WTC11 (cell line): Measurements from ENCODE around the gene C8B. TPM values are rescaled to one million over a fixed set of nuclear protein-coding genes. Genes with fewer than 3 reads are reported as not detected.

Source experiments
- ATAC-seq: fragments of 200-7000 bp; cut with Tn5 transposase; 2 replicates; pipeline ENCODE4 v1.10.0; 2021; ENCODE audit warnings: mild to moderate bottlenecking, moderate library complexity
- CTCF ChIA-PET: fragments of 300-600 bp; sonication (Branson Sonifier 250); formaldehyde crosslinking; loops from one replicate; lab custom pipeline; 2021; ENCODE audit warnings: antibody characterized with exemption; lab: Charles Lee
- POLR2A ChIA-PET: fragments of 350-600 bp; sonication (Branson Sonifier 250); formaldehyde crosslinking; loops from one replicate; lab custom pipeline; 2021; ENCODE audit warnings: antibody characterized with exemption; lab: Charles Lee
- DNase-seq: peaks from one replicate; pipeline ENCODE4 v3.0.0; 2021; ENCODE audit warnings: low spot score
- H3K27ac Mint-ChIP-seq: 2 replicates; pipeline ENCODE4 v1.8.0; 2021; ENCODE audit warnings: mixed read lengths
- H3K27me3 Mint-ChIP-seq: 2 replicates; pipeline ENCODE4 v1.8.0; 2021; ENCODE audit warnings: low read depth, mild to moderate bottlenecking, moderate library complexity, mixed read lengths
- H3K36me3 Mint-ChIP-seq: 2 replicates; pipeline ENCODE4 v1.8.0; 2021; ENCODE audit warnings: mixed read lengths
- H3K4me1 Mint-ChIP-seq: 2 replicates; pipeline ENCODE4 v1.8.0; 2022; ENCODE audit warnings: mixed read lengths
- H3K4me3 Mint-ChIP-seq: 2 replicates; pipeline ENCODE4 v1.8.0; 2021; ENCODE audit warnings: mild to moderate bottlenecking, moderate library complexity, mixed read lengths
- H3K9me3 Mint-ChIP-seq: 2 replicates; pipeline ENCODE4 v1.8.0; 2021; ENCODE audit warnings: mixed read lengths
- CTCF ChIP-seq: fragments of 200-600 bp; IDR thresholded peaks from 2 replicates; pipeline ENCODE4 v1.8.0; 2022; ENCODE audit warnings: antibody characterized with exemption
- E2F5 ChIP-seq: sonication (generic); formaldehyde crosslinking; IDR thresholded peaks from 2 replicates; pipeline ENCODE4 v1.8.1; 2022; ENCODE audit warnings: mild to moderate bottlenecking, moderate library complexity, missing genetic modification reagents
- ELF4 ChIP-seq: sonication (generic); formaldehyde crosslinking; IDR thresholded peaks from 2 replicates; pipeline ENCODE4 v1.8.1; 2022; ENCODE audit warnings: low read depth, mild to moderate bottlenecking, moderate library complexity, missing genetic modification reagents
- EMX1 ChIP-seq: fragments of 250-450 bp; sonication (Bioruptor Pico); IDR thresholded peaks from 2 replicates; pipeline ENCODE4 v1.8.0; 2021; ENCODE audit warnings: mild to moderate bottlenecking
- ETV6 ChIP-seq: sonication (generic); formaldehyde crosslinking; IDR thresholded peaks from 2 replicates; pipeline ENCODE4 v1.8.1; 2022; ENCODE audit warnings: mild to moderate bottlenecking, missing genetic modification reagents
- FOXK1 ChIP-seq: sonication (generic); formaldehyde crosslinking; IDR thresholded peaks from 2 replicates; pipeline ENCODE4 v1.8.0; 2022; ENCODE audit warnings: mild to moderate bottlenecking, moderate library complexity, missing genetic modification reagents
- GABPB1 ChIP-seq: sonication (generic); formaldehyde crosslinking; IDR thresholded peaks from 2 replicates; pipeline ENCODE4 v1.8.1; 2023; ENCODE audit warnings: mild to moderate bottlenecking, missing genetic modification reagents
- HMGXB4 ChIP-seq: sonication (generic); formaldehyde crosslinking; IDR thresholded peaks from 2 replicates; pipeline ENCODE4 v1.8.1; 2023; ENCODE audit warnings: mild to moderate bottlenecking, moderate library complexity, missing genetic modification reagents
- JUN ChIP-seq: sonication (generic); formaldehyde crosslinking; IDR thresholded peaks from 2 replicates; pipeline ENCODE4 v1.8.0; 2023; ENCODE audit warnings: mild to moderate bottlenecking, missing genetic modification reagents
- KAT7 ChIP-seq: sonication (generic); formaldehyde crosslinking; IDR thresholded peaks from 2 replicates; pipeline ENCODE4 v1.8.1; 2023; ENCODE audit warnings: missing genetic modification reagents, mild to moderate bottlenecking, borderline replicate concordance
- MAX ChIP-seq: sonication (generic); formaldehyde crosslinking; IDR thresholded peaks from 2 replicates; pipeline ENCODE4 v1.8.0; 2022; ENCODE audit warnings: mild to moderate bottlenecking, missing genetic modification reagents
- MYBL2 ChIP-seq: sonication (generic); formaldehyde crosslinking; IDR thresholded peaks from 2 replicates; pipeline ENCODE4 v1.8.1; 2023; ENCODE audit warnings: mild to moderate bottlenecking, moderate library complexity, missing genetic modification reagents
- NFATC4 ChIP-seq: fragments of 250-450 bp; sonication (Bioruptor Pico); IDR thresholded peaks from 2 replicates; pipeline ENCODE4 v1.9.0; 2021; ENCODE audit warnings: mild to moderate bottlenecking
- NFYB ChIP-seq: sonication (generic); formaldehyde crosslinking; conservative IDR thresholded peaks from 2 replicates; pipeline ENCODE4 v1.8.0; 2022; ENCODE audit warnings: low read depth, missing genetic modification reagents
- NR3C1 ChIP-seq: sonication (generic); formaldehyde crosslinking; conservative IDR thresholded peaks from 2 replicates; pipeline ENCODE4 v1.8.1; 2023; ENCODE audit warnings: low read depth, mild to moderate bottlenecking, missing genetic modification reagents
- OVOL2 ChIP-seq: fragments of 250-450 bp; sonication (Bioruptor Pico); IDR thresholded peaks from 2 replicates; pipeline ENCODE4 v1.9.0; 2021; ENCODE audit warnings: mild to moderate bottlenecking, borderline replicate concordance
- PREB ChIP-seq: sonication (generic); formaldehyde crosslinking; IDR thresholded peaks from 2 replicates; pipeline ENCODE4 v1.8.1; 2022; ENCODE audit warnings: mild to moderate bottlenecking, missing genetic modification reagents, moderate library complexity, borderline replicate concordance
- RELA ChIP-seq: sonication (generic); formaldehyde crosslinking; IDR thresholded peaks from 2 replicates; pipeline ENCODE4 v1.8.1; 2022; ENCODE audit warnings: missing genetic modification reagents, mild to moderate bottlenecking, borderline replicate concordance
- RORB ChIP-seq: fragments of 250-450 bp; sonication (Bioruptor Pico); IDR thresholded peaks from 2 replicates; pipeline ENCODE4 v1.9.0; 2021; ENCODE audit warnings: mild to moderate bottlenecking
- SMAD3 ChIP-seq: sonication (generic); formaldehyde crosslinking; IDR thresholded peaks from 2 replicates; pipeline ENCODE4 v1.8.0; 2022; ENCODE audit warnings: missing genetic modification reagents, mild to moderate bottlenecking, borderline replicate concordance
- TCF7 ChIP-seq: sonication (generic); formaldehyde crosslinking; IDR thresholded peaks from 2 replicates; pipeline ENCODE4 v1.8.0; 2022; ENCODE audit warnings: mild to moderate bottlenecking, low read depth, missing genetic modification reagents, moderate library complexity
- TEAD4 ChIP-seq: sonication (generic); formaldehyde crosslinking; IDR thresholded peaks from 2 replicates; pipeline ENCODE4 v1.8.0; 2022; ENCODE audit warnings: mild to moderate bottlenecking, missing genetic modification reagents
- ZMAT4 ChIP-seq: fragments of 250-450 bp; sonication (Bioruptor Pico); IDR thresholded peaks from 2 replicates; pipeline ENCODE4 v1.9.0; 2021; ENCODE audit warnings: mild to moderate bottlenecking
- ZNF396 ChIP-seq: fragments of 250-450 bp; sonication (Bioruptor Pico); IDR thresholded peaks from 2 replicates; pipeline ENCODE4 v1.8.0; 2021; ENCODE audit warnings: mild to moderate bottlenecking, moderate library complexity, borderline replicate concordance
- ZNF416 ChIP-seq: fragments of 250-450 bp; sonication (Bioruptor Pico); IDR thresholded peaks from 2 replicates; pipeline ENCODE4 v1.9.0; 2021; ENCODE audit warnings: mild to moderate bottlenecking, inconsistent platforms
- total RNA-seq: library from RNA; stranded (reverse); gene quantifications from 3 replicates; pipeline ENCODE4 v1.2.3, GENCODE V29; 2021

Gene C8B
- total RNA-seq, 1 experiment from 2014 or later, result 0.46 TPM

- Mint-ChIP-seq H3K36me3 (no peaks in the 10 kb centered on the region), H3K27ac (no peak overlapping the region)
- CTCF ChIA-PET, result no interaction called here
These were observed 62.0 kb downstream of the C8B start for GRCh38 chr1:56903778-56904177.

GRCh38 chr1:56901716-56902115 is 64.1 kb downstream of the C8B start:
- CTCF ChIA-PET, result no interaction called here
- ATAC-seq (no peak), DNase-seq (no peak)
- Mint-ChIP-seq H3K27ac (no peak overlapping the region), H3K9me3 (no peaks in the 10 kb centered on the region), H3K4me1 (no peaks in the 10 kb centered on the region), H3K36me3 (no peaks in the 10 kb centered on the region), H3K4me3 (no peak overlapping the region), H3K27me3 (no peaks in the 10 kb centered on the region)
- TF ChIP-seq TEAD4, result no peak
- TF ChIP-seq EMX1 (CRISPR knock-in tag), result no peak
- TF ChIP-seq RORB (CRISPR knock-in tag), result no peak
- TF ChIP-seq FOXK1 (CRISPR knock-in tag), result no peak
- no peak for TF ChIP-seq ZMAT4
- no peak for TF ChIP-seq OVOL2
- TF ChIP-seq PREB, result no peak
- no peak for TF ChIP-seq E2F5 (CRISPR knock-in tag)
- no peak for TF ChIP-seq GABPB1
- POLR2A ChIA-PET, result no interaction called here

More at GRCh38 chr1:56903778-56904177, 62.0 kb downstream of the C8B start:
- Mint-ChIP-seq H3K4me3 (no peak overlapping the region), H3K27me3 (no peaks in the 10 kb centered on the region; the same call in 1 of the 2 replicates), H3K4me1 (no peaks in the 10 kb centered on the region), H3K9me3 (no peaks in the 10 kb centered on the region)
- DNase-seq (no peak), ATAC-seq (no peak)
- TF ChIP-seq MAX (CRISPR knock-in tag), result no peak
- POLR2A ChIA-PET, result no interaction called here

- no peak for DNase-seq
- H3K27ac Mint-ChIP-seq, result no peak overlapping the region
- no peaks in the 10 kb centered on the region for H3K4me1 Mint-ChIP-seq
- H3K36me3 Mint-ChIP-seq, result no peaks in the 10 kb centered on the region
- no peaks in the 10 kb centered on the region for H3K27me3 Mint-ChIP-seq
- no peak overlapping the region for H3K4me3 Mint-ChIP-seq
- ATAC-seq, result no peak
- ChIA-PET CTCF (no interaction called here), POLR2A (no interaction called here)
- no peaks in the 10 kb centered on the region for H3K9me3 Mint-ChIP-seq
- TF ChIP-seq NR3C1 (CRISPR knock-in tag) (no peak), ELF4 (CRISPR knock-in tag) (no peak), ZNF416 (CRISPR knock-in tag) (no peak), NFATC4 (CRISPR knock-in tag) (no peak), MYBL2 (no peak), HMGXB4 (CRISPR knock-in tag) (no peak), TEAD4 (no peak), JUN (CRISPR knock-in tag) (no peak), KAT7 (no peak), TCF7 (CRISPR knock-in tag) (no peak), ZNF396 (CRISPR knock-in tag) (no peak), RELA (no peak), CTCF (no peak), NFYB (CRISPR knock-in tag) (no peak), SMAD3 (CRISPR knock-in tag) (no peak), ETV6 (CRISPR knock-in tag) (no peak)
These were observed 66.9 kb downstream of the C8B start for GRCh38 chr1:56898879-56899278.
